Measurements from ENCODE around the gene GABRB3.

The GABRB3 gene

DNA sequence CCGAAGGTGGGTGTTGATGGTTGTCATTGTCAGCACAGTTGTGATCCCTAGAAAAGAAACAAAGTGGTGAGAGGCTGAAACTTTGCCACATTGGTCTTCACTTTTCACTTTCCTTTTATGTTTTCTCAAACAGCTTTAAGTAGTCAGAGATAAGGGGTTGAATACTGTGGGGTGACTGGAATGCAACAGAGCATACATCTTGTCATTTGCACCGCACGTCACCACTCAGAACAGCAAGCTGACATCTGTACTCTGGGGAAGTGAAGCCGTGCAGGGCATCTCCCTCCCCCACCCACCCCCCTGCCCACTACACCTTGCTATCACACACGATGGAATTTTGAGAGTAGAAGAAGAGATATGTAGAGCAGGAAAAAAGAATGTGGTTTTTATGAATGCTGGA is 211.7 kb downstream of the GABRB3 start:
- TF ChIP-seq, protein P1, sequence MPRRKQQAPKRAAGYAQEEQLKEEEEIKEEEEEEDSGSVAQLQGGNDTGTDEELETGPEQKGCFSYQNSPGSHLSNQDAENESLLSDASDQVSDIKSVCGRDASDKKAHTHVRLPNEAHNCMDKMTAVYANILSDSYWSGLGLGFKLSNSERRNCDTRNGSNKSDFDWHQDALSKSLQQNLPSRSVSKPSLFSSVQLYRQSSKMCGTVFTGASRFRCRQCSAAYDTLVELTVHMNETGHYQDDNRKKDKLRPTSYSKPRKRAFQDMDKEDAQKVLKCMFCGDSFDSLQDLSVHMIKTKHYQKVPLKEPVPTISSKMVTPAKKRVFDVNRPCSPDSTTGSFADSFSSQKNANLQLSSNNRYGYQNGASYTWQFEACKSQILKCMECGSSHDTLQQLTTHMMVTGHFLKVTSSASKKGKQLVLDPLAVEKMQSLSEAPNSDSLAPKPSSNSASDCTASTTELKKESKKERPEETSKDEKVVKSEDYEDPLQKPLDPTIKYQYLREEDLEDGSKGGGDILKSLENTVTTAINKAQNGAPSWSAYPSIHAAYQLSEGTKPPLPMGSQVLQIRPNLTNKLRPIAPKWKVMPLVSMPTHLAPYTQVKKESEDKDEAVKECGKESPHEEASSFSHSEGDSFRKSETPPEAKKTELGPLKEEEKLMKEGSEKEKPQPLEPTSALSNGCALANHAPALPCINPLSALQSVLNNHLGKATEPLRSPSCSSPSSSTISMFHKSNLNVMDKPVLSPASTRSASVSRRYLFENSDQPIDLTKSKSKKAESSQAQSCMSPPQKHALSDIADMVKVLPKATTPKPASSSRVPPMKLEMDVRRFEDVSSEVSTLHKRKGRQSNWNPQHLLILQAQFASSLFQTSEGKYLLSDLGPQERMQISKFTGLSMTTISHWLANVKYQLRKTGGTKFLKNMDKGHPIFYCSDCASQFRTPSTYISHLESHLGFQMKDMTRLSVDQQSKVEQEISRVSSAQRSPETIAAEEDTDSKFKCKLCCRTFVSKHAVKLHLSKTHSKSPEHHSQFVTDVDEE (CRISPR knock-in tag; IDR thresholded peaks at IDR 0.05): no peak
- TF ChIP-seq BACH2 (CRISPR knock-in tag; IDR thresholded peaks at IDR 0.05; ENCODE audit: borderline replicate concordance) (no peak), CSDC2 (CRISPR knock-in tag; IDR thresholded peaks at IDR 0.05) (no peak), ESRRG (CRISPR knock-in tag; IDR thresholded peaks at IDR 0.05) (no peak), SNAI2 (CRISPR knock-in tag; IDR thresholded peaks at IDR 0.05) (no peak)
- TF ChIP-seq, protein P2, sequence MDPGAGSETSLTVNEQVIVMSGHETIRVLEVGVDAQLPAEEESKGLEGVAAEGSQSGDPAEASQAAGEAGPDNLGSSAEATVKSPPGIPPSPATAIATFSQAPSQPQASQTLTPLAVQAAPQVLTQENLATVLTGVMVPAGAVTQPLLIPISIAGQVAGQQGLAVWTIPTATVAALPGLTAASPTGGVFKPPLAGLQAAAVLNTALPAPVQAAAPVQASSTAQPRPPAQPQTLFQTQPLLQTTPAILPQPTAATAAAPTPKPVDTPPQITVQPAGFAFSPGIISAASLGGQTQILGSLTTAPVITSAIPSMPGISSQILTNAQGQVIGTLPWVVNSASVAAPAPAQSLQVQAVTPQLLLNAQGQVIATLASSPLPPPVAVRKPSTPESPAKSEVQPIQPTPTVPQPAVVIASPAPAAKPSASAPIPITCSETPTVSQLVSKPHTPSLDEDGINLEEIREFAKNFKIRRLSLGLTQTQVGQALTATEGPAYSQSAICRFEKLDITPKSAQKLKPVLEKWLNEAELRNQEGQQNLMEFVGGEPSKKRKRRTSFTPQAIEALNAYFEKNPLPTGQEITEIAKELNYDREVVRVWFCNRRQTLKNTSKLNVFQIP (CRISPR knock-in tag; IDR thresholded peaks at IDR 0.05; ENCODE audit: borderline replicate concordance, low read depth): no peak
- no peak for ATAC-seq

- no peak for TF ChIP-seq PPARA (CRISPR knock-in tag; IDR thresholded peaks at IDR 0.05; ENCODE audit: borderline replicate concordance)
- no peak for TF ChIP-seq ZFP30 (CRISPR knock-in tag; IDR thresholded peaks at IDR 0.05)
- TF ChIP-seq ESRRG (CRISPR knock-in tag; IDR thresholded peaks at IDR 0.05): no peak
- TF ChIP-seq, protein P2 (CRISPR knock-in tag; IDR thresholded peaks at IDR 0.05; ENCODE audit: borderline replicate concordance, low read depth): no peak
- TF ChIP-seq ZNF8 (CRISPR knock-in tag; IDR thresholded peaks at IDR 0.05): no peak
- no peak for TF ChIP-seq TCF4 (CRISPR knock-in tag; IDR thresholded peaks at IDR 0.05; ENCODE audit: borderline replicate concordance)
- TF ChIP-seq OSR1 (CRISPR knock-in tag; IDR thresholded peaks at IDR 0.05): no peak
- TF ChIP-seq CSRNP3 (CRISPR knock-in tag; IDR thresholded peaks at IDR 0.05): no peak
- no peak for TF ChIP-seq ZC3H10 (CRISPR knock-in tag; IDR thresholded peaks at IDR 0.05)
- no peak for ATAC-seq
Measured at GRCh38 chr15:26555898-26556297, 217.0 kb downstream of the GABRB3 start.

GRCh38 chr15:26551473-26551872 is 221.4 kb downstream of the GABRB3 start:
- TF ChIP-seq TOX (CRISPR knock-in tag; IDR thresholded peaks at IDR 0.05; ENCODE audit: borderline replicate concordance) (no peak), ZNF8 (CRISPR knock-in tag; IDR thresholded peaks at IDR 0.05) (no peak), CSDC2 (CRISPR knock-in tag; IDR thresholded peaks at IDR 0.05) (no peak), ZFP3 (CRISPR knock-in tag; IDR thresholded peaks at IDR 0.05) (no peak), CREB5 (CRISPR knock-in tag; IDR thresholded peaks at IDR 0.05; ENCODE audit: low read depth) (no peak), ZC3H10 (CRISPR knock-in tag; IDR thresholded peaks at IDR 0.05) (no peak), ISL1 (CRISPR knock-in tag; IDR thresholded peaks at IDR 0.05) (no peak), CSRNP3 (CRISPR knock-in tag; IDR thresholded peaks at IDR 0.05) (no peak), OSR1 (CRISPR knock-in tag; IDR thresholded peaks at IDR 0.05) (no peak), ARNTL (CRISPR knock-in tag; IDR thresholded peaks at IDR 0.05; ENCODE audit: borderline replicate concordance, low read depth) (no peak), PPARA (CRISPR knock-in tag; IDR thresholded peaks at IDR 0.05; ENCODE audit: borderline replicate concordance) (no peak), SNAI2 (CRISPR knock-in tag; IDR thresholded peaks at IDR 0.05) (no peak)
- ATAC-seq: no peak

Data from SK-N-SH treated with all-trans-retinoic acid at 6 μM for 48 hours (cell line).